Colonic mucosa (tissue), 4 donors: Measurements from ENCODE around the gene NDUFA13. TPM values are rescaled to one million over a fixed set of nuclear protein-coding genes. Genes with fewer than 3 reads are reported as not detected.

ENCODE experiments used
- DNase-seq: peaks from one replicate; pipeline ENCODE4 v3.0.0-alpha.2; 2020
- H3K27ac ChIP-seq: fragments of 200-600 bp; one replicate; pipeline ENCODE4 v1.8.0; 2021
- H3K27me3 ChIP-seq: fragments of 200-600 bp; one replicate; pipeline ENCODE4 v1.8.0; 2021
- H3K36me3 ChIP-seq: fragments of 200-600 bp; one replicate; pipeline ENCODE4 v1.8.0; 2021
- H3K4me1 ChIP-seq: fragments of 200-600 bp; one replicate; pipeline ENCODE4 v1.8.0; 2021; ENCODE audit warnings: mild to moderate bottlenecking
- H3K4me3 ChIP-seq: fragments of 200-600 bp; one replicate; pipeline ENCODE4 v1.8.0; 2021
- H3K9ac ChIP-seq, 2 donors: one replicate each; pipeline ENCODE4 v1.7.0; 2013; ENCODE audit warnings: control low read depth in 2 of 2, low read depth in 2 of 2, low read length in 2 of 2
- H3K9me3 ChIP-seq: fragments of 200-600 bp; one replicate; pipeline ENCODE4 v1.8.0; 2021
- CTCF ChIP-seq: fragments of 200-600 bp; IDR thresholded peaks from one replicate; pipeline ENCODE4 v1.8.0; 2022; ENCODE audit warnings: antibody characterized with exemption, mild to moderate bottlenecking
- intact Hi-C: fragments of 100-400 bp; cut with DNase I; formaldehyde crosslinking; loops from one replicate; pipeline ENCODE4 v1.14.1; 2022
- total RNA-seq, 2 donors: library from RNA; stranded (reverse); fragmentation: NEBNext Ultra II Directional in 1 of 2; extraction: Animal tissue kit (Norgen Biotek cat#: 25700) in 1 of 2; gene quantifications; one replicate each; pipeline ENCODE4 v1.2.1, GENCODE V29; 2021
- donor health status: healthy.
- donor health status: DM: no; HTN: no; CAD: no.
- donor health status: DM: no; HTN: no; CAD: no.

Gene NDUFA13
- total RNA-seq, 2 donors from 2014 or later, result 399 to 494 TPM

GRCh38 chr19:19502808-19503602, 13.0 kb upstream of the NDUFA13 start:
- TF ChIP-seq CTCF, result no peak
- no peak for DNase-seq
- Histone ChIP-seq H3K27me3 (no peaks in the 10 kb centered on the region), H3K9me3 (no peaks in the 10 kb centered on the region), H3K4me1 (no peaks in the 10 kb centered on the region), H3K36me3 (peaks cover 25% of the 10 kb centered on the region), H3K27ac (no peak overlapping the region), H3K4me3 (no peak overlapping the region), H3K9ac (no peak overlapping the region)
- intact Hi-C loops, result no loop called here

GRCh38 chr19:19504754-19505668, 11.0 kb upstream of the NDUFA13 start:
- H3K27me3 ChIP-seq, result no peaks in the 10 kb centered on the region
- intact Hi-C loops, result no loop called here
- H3K4me1 ChIP-seq, result no peaks in the 10 kb centered on the region
- DNase-seq, result no peak
- peaks cover 21% of the 10 kb centered on the region for H3K36me3 ChIP-seq
- H3K9me3 ChIP-seq, result no peaks in the 10 kb centered on the region
- no peak overlapping the region for H3K27ac ChIP-seq
- no peak for TF ChIP-seq CTCF
- no peak overlapping the region for H3K9ac ChIP-seq
- H3K4me3 ChIP-seq, result no peak overlapping the region

GRCh38 chr19:19505669-19506326, 10.2 kb upstream of the NDUFA13 start:
- Histone ChIP-seq H3K9ac (no peak overlapping the region), H3K27me3 (no peaks in the 10 kb centered on the region), H3K9me3 (no peaks in the 10 kb centered on the region), H3K4me3 (no peak overlapping the region), H3K4me1 (no peaks in the 10 kb centered on the region), H3K36me3 (peaks cover 16% of the 10 kb centered on the region), H3K27ac (no peak overlapping the region)
- DNase-seq, result no peak
- no peak for TF ChIP-seq CTCF
- intact Hi-C loops, result no loop called here

DNA sequence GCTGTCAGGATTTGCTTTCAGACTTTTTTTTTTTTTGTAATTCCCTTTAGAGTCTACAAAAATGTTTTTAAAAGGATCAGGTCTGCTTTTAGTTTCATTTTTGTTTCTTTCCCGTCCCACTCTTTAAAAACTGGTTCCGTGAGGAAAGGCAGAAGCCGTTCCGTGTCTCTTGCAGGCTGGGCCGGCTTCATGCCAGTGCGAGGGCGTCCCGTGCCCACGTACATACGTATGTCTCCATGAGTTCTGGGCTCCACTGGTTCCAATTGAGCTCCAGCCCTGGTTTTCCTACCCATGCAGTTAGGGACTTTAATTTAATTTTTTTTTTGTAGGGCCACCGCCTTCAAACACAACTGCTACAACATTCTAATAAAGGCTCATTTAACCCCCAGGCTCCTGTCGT, 9.4 kb upstream of the NDUFA13 start:
- no peak for TF ChIP-seq CTCF
- no peak overlapping the region for H3K9ac ChIP-seq
- no peaks in the 10 kb centered on the region for H3K9me3 ChIP-seq
- no peaks in the 10 kb centered on the region for H3K27me3 ChIP-seq
- H3K4me3 ChIP-seq, result no peak overlapping the region
- H3K4me1 ChIP-seq, result no peaks in the 10 kb centered on the region
- peaks cover 8% of the 10 kb centered on the region for H3K36me3 ChIP-seq
- DNase-seq, result no peak
- intact Hi-C loops, result no loop called here
- H3K27ac ChIP-seq, result no peak overlapping the region

GRCh38 chr19:19507354-19507753, 8.7 kb upstream of the NDUFA13 start:
- Histone ChIP-seq H3K4me3 (no peak overlapping the region), H3K9me3 (no peaks in the 10 kb centered on the region), H3K36me3 (peaks cover 5% of the 10 kb centered on the region), H3K4me1 (no peaks in the 10 kb centered on the region), H3K27me3 (no peaks in the 10 kb centered on the region), H3K27ac (no peak overlapping the region), H3K9ac (no peak overlapping the region)
- intact Hi-C loops, result no loop called here
- no peak for DNase-seq
- no peak for TF ChIP-seq CTCF
